Keratinocyte (primary cell): ENCODE data around the gene SDS. TPM values are rescaled to one million over a fixed set of nuclear protein-coding genes. Genes with fewer than 3 reads are reported as not detected.

Experiments used
- DNase-seq: peaks from one replicate; pipeline ENCODE4 v3.0.0-alpha.2; 2011; ENCODE audit warnings: low read depth, missing footprints, low spot score
- FAIRE-seq: peaks from 2 replicates; lab custom pipeline; 2011; peaks lifted over from hg19 to GRCh38; lab: Jason Lieb, UNC
- H2AFZ ChIP-seq: 2 replicates; pipeline ENCODE4 v1.6.0; 2012; ENCODE audit warnings: low read length, control low read depth, inconsistent platforms; ENCODE audit not compliant: control insufficient read depth
- H3K27ac ChIP-seq: 2 replicates; pipeline ENCODE4 v1.5.1; 2011; ENCODE audit warnings: low read length; ENCODE audit not compliant: control insufficient read depth, insufficient read depth
- H3K27me3 ChIP-seq: 3 replicates; pipeline ENCODE4 v1.6.0; 2011; ENCODE audit warnings: low read length; ENCODE audit not compliant: control insufficient read depth, insufficient read depth; ENCODE audit errors: extremely low read depth
- H3K36me3 ChIP-seq, 2 experiments: 2 replicates in 1 of 2; 3 replicates in 1 of 2; pipeline ENCODE4 v1.5.1; 2011; ENCODE audit warnings: low read length in 2 of 2, mild to moderate bottlenecking in 1 of 2; ENCODE audit not compliant: control insufficient read depth in 2 of 2, insufficient read depth in 2 of 2; ENCODE audit errors: extremely low read depth in 1 of 2
- H3K4me1 ChIP-seq: 3 replicates; pipeline ENCODE4 v1.5.1; 2011; ENCODE audit warnings: low read length; ENCODE audit not compliant: control insufficient read depth, insufficient read depth; ENCODE audit errors: extremely low read depth
- H3K4me2 ChIP-seq: 3 replicates; pipeline ENCODE4 v1.6.0; 2011; ENCODE audit warnings: low read depth, low read length; ENCODE audit not compliant: control insufficient read depth, insufficient read depth; ENCODE audit errors: extremely low read depth
- H3K4me3 ChIP-seq, 3 experiments: fragments of 200-600 bp in 1 of 3; sonication (generic) in 1 of 3; 2 replicates in 2 of 3; 3 replicates in 1 of 3; pipeline ENCODE4 v1.5.1; 2011 to 2016; ENCODE audit warnings: low read length in 3 of 3, mild to moderate bottlenecking in 3 of 3, control low read depth in 2 of 3, inconsistent platforms in 1 of 3, low read depth in 1 of 3, mixed read lengths in 1 of 3, mixed run types in 1 of 3, moderate library complexity in 1 of 3; ENCODE audit not compliant: control insufficient read depth in 2 of 3, insufficient read depth in 2 of 3; ENCODE audit errors: extremely low read depth in 1 of 3
- H3K79me2 ChIP-seq: 2 replicates; pipeline ENCODE4 v1.6.0; 2012; ENCODE audit warnings: low read length; ENCODE audit not compliant: control insufficient read depth, insufficient read depth
- H3K9ac ChIP-seq: 3 replicates; pipeline ENCODE4 v1.6.0; 2011; ENCODE audit warnings: low read length; ENCODE audit not compliant: control insufficient read depth, insufficient read depth; ENCODE audit errors: extremely low read depth
- H3K9me1 ChIP-seq: 3 replicates; pipeline ENCODE4 v1.6.0; 2011; ENCODE audit warnings: low read length; ENCODE audit not compliant: control insufficient read depth, insufficient read depth; ENCODE audit errors: extremely low read depth
- H3K9me3 ChIP-seq: 2 replicates; pipeline ENCODE4 v1.5.1; 2012; ENCODE audit warnings: low read depth, low read length; ENCODE audit not compliant: control insufficient read depth
- H4K20me1 ChIP-seq: 3 replicates; pipeline ENCODE4 v1.6.0; 2011; ENCODE audit warnings: low read length; ENCODE audit not compliant: control insufficient read depth, insufficient read depth; ENCODE audit errors: extremely low read depth
- CTCF ChIP-seq, 3 experiments: IDR thresholded peaks in 1 of 3; conservative IDR thresholded peaks in 1 of 3; optimal IDR thresholded peaks in 1 of 3; 2 replicates in 2 of 3; 3 replicates in 1 of 3; pipeline versions ENCODE3 to v1.5.1; 2011; ENCODE audit warnings: low read length in 3 of 3, mild to moderate bottlenecking in 3 of 3, moderate library complexity in 2 of 3, control low read depth in 1 of 3, inconsistent platforms in 1 of 3; ENCODE audit not compliant: insufficient read depth in 2 of 3; ENCODE audit errors: extremely low read depth in 1 of 3
- EZH2 ChIP-seq: IDR thresholded peaks from one replicate; pipeline ENCODE4 v1.6.1; 2012; ENCODE audit warnings: inconsistent platforms, mild to moderate bottlenecking, low read length, moderate library complexity
- dilution Hi-C: fragments of 300-500 bp; cut with MboI; formaldehyde crosslinking; loops from one replicate; pipeline ENCODE4 v1.7.0; 2020; ENCODE audit warnings: low sequenced_read_pairs; ENCODE audit not compliant: extremely low pct_ligation_motif_present
- polyA plus RNA-seq, 5 experiments: library from polyadenylated mRNA; depleted of rRNA in 3 of 5; stranded (reverse) in 3 of 5; stranded (forward) in 1 of 5; unstranded in 1 of 5; fragments of >200 nt; gene quantifications; 1 replicate in 1 of 5; 2 replicates in 3 of 5; 3 replicates in 1 of 5; pipeline versions ENCODE4 v1.2.1 to v1.2.3, GENCODE V29; 2011 to 2012; ENCODE audit warnings: missing spikeins in 2 of 5, low read depth in 1 of 5, low replicate concordance in 1 of 5

The SDS gene
- polyA plus RNA-seq, 1 donor (not counting 4 experiments of a cell fraction or from before 2014, with no cell fraction given), result not detected

GRCh38 chr12:113439606-113440030 lies 35.9 kb upstream of the SDS start:
- Histone ChIP-seq H3K27ac (no peak overlapping the region), H3K9me3 (no peaks in the 10 kb centered on the region), H3K79me2 (no peaks in the 10 kb centered on the region), H3K4me1 (no peaks in the 10 kb centered on the region), H3K36me3 (no peaks in the 10 kb centered on the region), H4K20me1 (no peaks in the 10 kb centered on the region), H3K4me3 (no peak overlapping the region), H3K9me1 (no peaks in the 10 kb centered on the region), H3K4me2 (no peak overlapping the region), H2AFZ (no peak overlapping the region), H3K9ac (no peak overlapping the region), H3K27me3 (peaks cover 21% of the 10 kb centered on the region)
- dilution Hi-C loops, result no loop called here
- TF ChIP-seq EZH2 (no peak), CTCF (optimal IDR thresholded peaks at IDR 0.05 in 1 of 3, IDR thresholded peaks at IDR 0.05 in 1 of 3, conservative IDR thresholded peaks at IDR 0.05 in 1 of 3; ENCODE audit: extremely low read depth in 1 of 3, insufficient read depth in 2 of 3, low read length in 3 of 3) (peak; percentile 69 to 83 (median 75))
- DNase-seq (no peak), FAIRE-seq (no peak)

- Histone ChIP-seq H4K20me1 (no peaks in the 10 kb centered on the region), H3K4me2 (no peak overlapping the region), H2AFZ (no peak overlapping the region), H3K4me1 (no peaks in the 10 kb centered on the region), H3K9me1 (no peaks in the 10 kb centered on the region), H3K9ac (no peak overlapping the region), H3K4me3 (no peak overlapping the region), H3K79me2 (no peaks in the 10 kb centered on the region), H3K27ac (no peak overlapping the region), H3K27me3 (peaks cover 21% of the 10 kb centered on the region), H3K36me3 (no peaks in the 10 kb centered on the region), H3K9me3 (no peaks in the 10 kb centered on the region)
- dilution Hi-C loops, result no loop called here
- no peak for FAIRE-seq
- no peak for TF ChIP-seq CTCF (optimal IDR thresholded peaks at IDR 0.05 in 1 of 3, IDR thresholded peaks at IDR 0.05 in 1 of 3, conservative IDR thresholded peaks at IDR 0.05 in 1 of 3; ENCODE audit: extremely low read depth in 1 of 3, insufficient read depth in 2 of 3, low read length in 3 of 3)
- TF ChIP-seq EZH2, result no peak
- no peak for DNase-seq
Measured at GRCh38 chr12:113439301-113439597, 35.6 kb upstream of the SDS start.
